GM20000 (cell line): ENCODE measurements around the gene RXRA.

Source experiments
- DNase-seq: peaks from one replicate; pipeline ENCODE4 v3.0.0; 2012; ENCODE audit warnings: low spot score
- CTCF ChIP-seq: IDR thresholded peaks from 2 replicates; pipeline ENCODE4 v1.5.1; 2012; ENCODE audit warnings: mild to moderate bottlenecking, control low read depth; ENCODE audit errors: extremely low read depth, missing control alignments

The RXRA gene

GRCh38 chr9:134374301-134375010 lies 48.2 kb downstream of the RXRA start:
- no peak for DNase-seq
- no peak for TF ChIP-seq CTCF

GRCh38 chr9:134375011-134375390 lies 48.7 kb downstream of the RXRA start:
- DNase-seq: no peak
- no peak for TF ChIP-seq CTCF

- no peak for DNase-seq
- TF ChIP-seq CTCF: no peak
Measured at GRCh38 chr9:134375430-134376385, 49.5 kb downstream of the RXRA start.

GRCh38 chr9:134376386-134377142 lies 50.3 kb downstream of the RXRA start:
- no peak for DNase-seq
- no peak for TF ChIP-seq CTCF

- no peak for TF ChIP-seq CTCF
- DNase-seq: no peak
Measured at GRCh38 chr9:134377143-134377484, 50.9 kb downstream of the RXRA start.

- DNase-seq: no peak
- no peak for TF ChIP-seq CTCF
Measured at GRCh38 chr9:134377976-134378375, 51.7 kb downstream of the RXRA start.

GRCh38 chr9:134378901-134379338 lies 52.7 kb downstream of the RXRA start:
- TF ChIP-seq CTCF: no peak

More at GRCh38 chr9:134378901-134379338, 52.7 kb downstream of the RXRA start:
- DNase-seq: no peak
